D341Med (cell line): ENCODE measurements around the gene PLAC1.

Experiments used
- DNase-seq: peaks from one replicate; pipeline ENCODE4 v3.0.0; 2012; ENCODE audit warnings: low spot score

The PLAC1 gene

GRCh38 chrX:134631426-134632346 is 26.6 kb downstream of the PLAC1 start:
- DNase-seq, result no peak

DNA sequence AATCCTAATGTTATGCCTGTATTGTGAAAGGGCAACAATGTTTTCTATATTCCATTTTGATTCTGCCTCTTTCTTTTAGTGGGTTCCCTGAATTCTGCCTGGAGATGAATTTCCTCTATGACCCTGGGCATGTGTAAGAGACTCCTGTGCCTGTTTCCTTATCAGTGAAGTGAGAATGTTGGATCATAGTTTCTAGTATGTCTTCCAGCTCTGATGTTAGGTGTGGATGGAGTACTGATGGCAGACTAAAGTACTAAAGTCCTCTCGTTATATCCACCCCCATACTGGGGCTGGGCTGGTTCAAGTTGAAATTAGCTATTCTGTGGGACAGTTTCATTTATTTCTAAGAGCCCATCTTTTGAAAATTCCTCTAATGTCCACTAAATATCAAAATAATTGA is 29.6 kb downstream of the PLAC1 start:
- no peak for DNase-seq

DNA sequence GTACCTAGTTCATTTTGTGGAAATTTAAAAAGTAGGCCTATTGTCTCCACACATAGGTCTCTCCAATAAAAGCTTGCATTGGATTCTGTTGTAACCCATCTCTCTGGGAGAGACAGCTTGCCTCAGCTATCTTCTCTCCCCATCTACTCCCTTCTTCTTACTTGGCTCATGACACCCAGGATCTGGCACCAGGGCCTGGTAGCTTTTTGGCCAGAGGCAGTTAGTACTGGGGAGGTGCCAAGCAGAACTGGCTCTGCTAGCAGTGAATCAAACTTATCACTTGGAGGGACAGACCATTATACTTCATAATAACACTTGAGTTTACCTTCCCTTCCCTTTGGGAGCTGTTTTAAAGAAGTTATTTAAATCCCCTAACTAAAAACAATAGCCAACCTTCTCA is 31.8 kb downstream of the PLAC1 start:
- no peak for DNase-seq

DNA sequence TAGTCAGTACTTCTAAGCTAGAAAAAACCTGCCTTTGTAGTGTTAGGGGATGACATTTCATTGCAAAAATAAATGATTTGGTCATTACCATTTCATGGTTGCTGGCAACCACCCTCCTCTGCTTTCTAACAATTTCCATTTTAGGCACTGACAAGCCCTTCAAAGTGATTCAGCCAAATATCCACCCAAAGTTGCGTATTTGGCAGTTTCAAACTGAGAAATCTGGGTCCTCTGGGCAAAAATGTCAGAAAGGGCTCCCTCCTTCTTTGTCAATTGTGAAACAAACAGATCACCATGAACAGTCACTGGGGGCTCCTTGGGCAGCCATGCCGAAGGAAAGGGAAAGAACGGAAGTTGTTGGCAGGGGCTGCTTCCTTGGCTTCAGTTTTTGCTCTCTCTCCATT is 33.0 kb downstream of the PLAC1 start:
- DNase-seq, result no peak

- DNase-seq, result no peak
Observed at GRCh38 chrX:134624046-134624430, 34.2 kb downstream of the PLAC1 start.

DNA sequence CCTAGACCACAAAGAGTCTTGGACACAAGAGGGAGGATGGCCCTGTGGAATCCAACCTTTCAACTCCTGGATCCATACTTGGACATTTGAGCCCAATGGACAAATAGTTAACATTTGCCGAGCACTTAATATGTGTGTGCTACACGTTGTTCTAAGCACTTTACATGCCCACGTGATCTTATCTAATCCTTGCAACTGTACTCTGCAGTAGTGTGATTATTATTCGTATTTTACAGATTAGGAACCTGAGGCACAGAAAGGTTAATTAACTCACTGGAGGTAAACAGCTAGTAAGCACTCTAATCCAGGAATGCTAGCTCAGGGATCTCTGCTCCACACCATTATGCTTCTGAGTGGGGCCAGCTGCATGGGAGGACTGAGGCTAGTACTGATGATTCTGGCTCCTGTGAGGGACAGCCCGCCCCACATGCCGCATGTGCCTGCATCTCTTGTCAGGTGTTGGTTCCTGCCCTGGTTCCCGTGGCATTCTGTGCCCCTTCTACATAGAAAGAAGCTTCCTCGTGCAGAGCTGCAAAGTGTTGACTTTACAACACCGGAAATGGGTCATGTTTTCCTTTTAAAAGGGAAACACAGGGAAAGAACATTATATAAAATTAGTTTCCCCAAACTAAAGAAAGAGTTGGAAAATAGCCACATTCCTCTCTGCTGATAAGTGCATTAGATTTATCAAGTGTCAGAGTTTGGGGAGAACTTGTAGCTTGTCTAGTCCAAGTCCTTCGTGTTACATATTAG is 34.8 kb downstream of the PLAC1 start:
- DNase-seq, result no peak

GRCh38 chrX:134622813-134623185 is 35.5 kb downstream of the PLAC1 start:
- DNase-seq, result no peak

GRCh38 chrX:134622056-134622812 is 36.0 kb downstream of the PLAC1 start:
- no peak for DNase-seq

DNA sequence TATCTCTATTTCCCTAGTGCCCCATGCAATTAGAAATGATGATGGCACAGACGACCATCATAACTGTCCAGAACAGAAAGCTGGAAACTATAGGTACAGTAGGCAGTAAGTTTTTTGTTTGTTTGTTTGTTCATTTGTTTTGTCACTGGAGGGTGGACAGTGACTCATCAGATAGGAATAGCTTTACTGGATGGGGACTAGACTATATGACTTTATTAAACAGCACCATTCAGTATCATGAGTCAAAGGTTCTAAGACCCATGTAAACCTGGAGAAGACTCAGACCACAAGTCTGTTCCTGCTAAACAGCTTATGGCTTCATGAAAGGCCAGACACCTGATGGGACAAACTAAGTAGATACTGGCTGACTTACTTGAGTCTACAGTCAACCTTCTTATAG is 38.4 kb downstream of the PLAC1 start:
- no peak for DNase-seq

DNA sequence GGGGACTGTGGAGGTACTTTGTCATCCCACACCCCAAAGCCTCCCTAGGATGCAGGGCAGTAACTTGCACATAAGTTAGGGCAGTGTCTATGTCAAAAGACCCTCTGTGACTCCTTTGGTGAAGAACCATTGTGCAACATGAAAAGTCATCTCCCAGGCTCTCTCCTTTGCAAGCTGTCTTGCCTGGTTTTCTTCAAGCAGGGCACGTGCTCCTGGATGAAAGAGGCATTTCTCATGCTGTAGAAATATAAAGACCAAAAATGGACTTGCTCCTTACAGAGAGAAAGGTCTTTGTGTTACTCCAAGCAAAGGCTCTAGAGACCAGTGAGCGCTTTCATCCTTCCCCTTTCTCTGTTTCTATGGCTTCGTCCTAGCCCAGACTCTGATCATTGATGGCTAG is 44.9 kb downstream of the PLAC1 start:
- no peak for DNase-seq

- no peak for DNase-seq
Observed at GRCh38 chrX:134608153-134608552, 50.1 kb downstream of the PLAC1 start.

DNA sequence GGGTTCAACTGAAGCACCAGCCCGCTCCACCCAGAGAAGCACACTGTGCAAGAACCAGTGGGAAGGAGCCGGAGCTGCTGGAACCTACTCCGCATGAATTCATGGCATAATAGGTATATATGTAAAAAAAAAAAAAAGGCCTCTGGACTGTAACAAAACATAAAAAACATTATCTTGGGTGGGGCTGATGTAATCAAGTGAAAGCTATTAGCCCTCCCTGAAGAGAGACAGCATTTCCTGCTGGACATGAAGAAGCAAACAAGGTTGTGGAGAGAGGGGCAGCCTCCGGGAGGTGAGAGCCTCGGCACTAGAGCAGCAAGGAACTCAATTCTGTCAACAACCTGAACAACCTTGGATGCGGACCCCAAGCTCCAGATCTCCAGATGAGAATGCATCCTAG is 50.7 kb downstream of the PLAC1 start:
- no peak for DNase-seq

GRCh38 chrX:134604701-134605311 is 53.5 kb downstream of the PLAC1 start:
- peak; percentile 74 for DNase-seq

DNA sequence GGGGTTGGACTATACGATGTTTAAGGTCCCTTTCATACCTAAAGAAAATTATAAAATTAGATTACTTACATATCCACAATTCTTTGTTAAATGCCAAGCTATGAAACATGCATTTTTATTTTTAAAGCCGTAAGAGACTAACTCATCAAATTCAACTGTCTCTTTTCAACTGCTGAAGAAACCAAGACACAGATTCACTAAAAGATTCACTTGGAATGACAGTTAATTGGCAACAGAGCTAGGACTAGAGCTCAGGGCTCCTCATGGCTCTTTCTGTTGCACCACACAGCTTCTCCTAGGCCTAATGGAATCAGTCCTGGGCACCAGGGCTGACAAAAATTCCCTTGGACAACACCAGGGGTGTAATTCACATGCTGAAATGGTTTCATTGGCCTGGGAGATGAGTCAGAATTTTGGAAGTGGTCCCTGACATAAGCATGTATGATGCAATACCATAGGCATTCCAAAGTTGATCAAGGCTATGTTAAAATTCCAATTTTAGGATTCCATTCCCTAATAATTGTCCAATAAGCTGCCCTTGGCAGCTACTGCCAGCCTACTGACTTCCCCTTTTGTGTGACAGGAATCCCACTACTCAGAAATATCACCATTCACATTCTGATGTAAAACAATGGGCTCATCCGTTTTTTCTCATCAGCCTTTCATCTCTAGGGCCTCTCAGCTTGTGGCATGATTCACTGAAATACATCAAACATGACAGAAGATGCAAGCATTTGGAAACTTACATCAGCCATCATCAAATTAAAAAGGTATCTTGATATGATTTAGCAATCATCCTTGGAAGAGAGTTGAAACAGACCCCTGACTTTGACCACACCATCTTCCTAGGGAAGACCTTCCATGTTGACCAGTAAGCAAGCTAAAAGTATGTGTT is 54.2 kb downstream of the PLAC1 start:
- DNase-seq, result no peak

- DNase-seq, result no peak
Observed at GRCh38 chrX:134602410-134602809, 55.9 kb downstream of the PLAC1 start.

GRCh38 chrX:134601240-134601765 is 57.0 kb downstream of the PLAC1 start:
- DNase-seq, result no peak

DNA sequence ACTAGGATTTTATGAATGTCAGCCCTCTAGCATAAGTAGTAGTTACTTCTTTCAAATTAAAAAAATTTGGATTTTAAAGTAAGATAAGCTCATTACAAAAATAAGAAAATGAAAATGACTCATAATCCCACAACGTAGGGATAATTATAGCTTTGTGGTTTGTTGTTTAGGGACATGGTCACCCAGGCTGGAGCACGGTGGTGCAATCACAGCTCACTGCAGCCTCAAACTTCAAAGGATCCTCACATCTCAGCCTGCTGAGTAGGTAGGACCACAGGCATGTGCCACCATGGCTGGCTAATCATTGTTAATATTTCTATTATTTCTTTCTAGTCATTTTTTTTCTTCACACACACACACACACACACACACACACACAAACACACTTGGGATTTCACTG is 57.6 kb downstream of the PLAC1 start:
- no peak for DNase-seq

DNA sequence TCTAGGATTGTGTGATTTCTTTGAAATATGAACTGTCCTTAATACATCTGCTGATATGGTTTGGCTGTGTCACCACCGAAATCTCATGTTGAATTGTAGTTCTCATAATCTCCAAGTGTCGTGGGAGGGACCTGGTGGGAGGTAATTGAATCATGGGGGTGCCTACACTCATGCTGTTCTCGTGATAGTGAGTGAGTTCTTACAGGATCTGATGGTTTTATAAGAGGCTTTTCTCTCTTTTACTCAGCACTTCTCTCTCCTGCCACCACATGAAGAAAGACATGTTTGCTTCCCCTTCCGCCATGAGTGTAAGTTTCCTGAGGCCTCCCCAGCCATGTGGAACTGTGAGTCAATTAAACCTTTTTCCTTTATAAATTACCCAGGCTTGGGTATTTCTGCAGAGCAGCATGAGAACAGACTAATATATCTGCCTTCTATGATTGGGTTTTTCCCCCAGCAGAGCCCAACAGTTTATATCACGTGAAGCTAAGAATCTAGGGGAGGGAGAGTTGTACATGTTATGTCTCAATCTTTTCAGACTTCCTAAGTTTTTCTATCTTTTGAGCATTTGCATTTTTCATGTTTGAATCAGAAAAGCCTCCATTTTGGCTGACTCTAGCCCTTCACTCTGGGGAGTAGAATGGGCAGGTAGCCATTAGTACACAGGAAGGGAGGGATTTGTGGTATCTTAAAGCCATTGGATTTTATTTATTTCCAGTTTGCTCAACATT is 58.9 kb downstream of the PLAC1 start:
- DNase-seq, result no peak

GRCh38 chrX:134592303-134592702 is 66.0 kb downstream of the PLAC1 start:
- DNase-seq, result no peak

DNA sequence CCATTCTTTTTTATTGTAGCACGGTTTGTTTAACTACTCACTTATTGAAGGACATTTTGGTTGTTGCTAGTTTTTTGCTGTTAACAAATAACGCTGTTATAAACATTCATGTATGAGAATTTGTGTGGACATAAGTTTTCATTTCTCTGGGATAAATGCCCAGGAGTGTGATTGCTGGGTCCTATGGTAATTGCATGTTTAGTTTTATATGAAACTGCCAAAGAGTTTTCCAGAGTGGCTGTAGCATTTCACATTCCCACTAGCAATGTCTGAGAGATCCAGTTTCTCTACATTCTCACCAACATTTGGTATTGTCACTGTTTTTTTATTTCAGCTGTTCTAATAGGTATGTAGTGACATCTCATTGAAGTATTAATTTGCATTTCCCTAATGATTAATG is 66.8 kb downstream of the PLAC1 start:
- no peak for DNase-seq
